Activated CD8-positive, alpha-beta memory T cell treated with anti-CD3 and anti-CD28 coated beads for 24 hours (primary cell): ENCODE data around the gene PIP4K2C.
"Not testable (repeated sequence)": the region's sequence is repeated elsewhere in the genome, so short reads cannot be mapped to it uniquely, and the experiment has no call there.

Source experiments
- DNase-seq: peaks from one replicate; pipeline ENCODE4 v3.0.0-alpha.2; 2020

Gene PIP4K2C

GRCh38 chr12:57560516-57560915 is 30.5 kb upstream of the PIP4K2C start:
- DNase-seq: no peak

GRCh38 chr12:57561117-57561516 is 29.9 kb upstream of the PIP4K2C start:
- not testable (repeated sequence) for DNase-seq

DNA sequence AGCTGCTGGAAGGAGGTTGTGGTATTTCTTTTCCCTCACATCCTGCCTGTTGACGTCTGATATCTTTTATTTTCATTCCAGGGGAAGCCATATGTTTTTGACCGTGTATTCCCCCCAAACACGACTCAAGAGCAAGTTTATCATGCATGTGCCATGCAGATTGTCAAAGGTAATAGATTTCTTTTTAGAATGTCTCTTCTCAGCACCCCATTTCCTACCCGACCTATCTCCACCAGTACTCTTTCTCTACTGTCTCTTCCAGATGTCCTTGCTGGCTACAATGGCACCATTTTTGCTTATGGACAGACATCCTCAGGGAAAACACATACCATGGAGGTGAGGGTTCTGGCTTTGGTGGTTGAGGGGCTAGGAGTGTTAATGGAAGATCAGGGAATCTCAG is 27.6 kb upstream of the PIP4K2C start:
- DNase-seq: no peak

GRCh38 chr12:57564178-57564740 is 26.7 kb upstream of the PIP4K2C start:
- no peak for DNase-seq

DNA sequence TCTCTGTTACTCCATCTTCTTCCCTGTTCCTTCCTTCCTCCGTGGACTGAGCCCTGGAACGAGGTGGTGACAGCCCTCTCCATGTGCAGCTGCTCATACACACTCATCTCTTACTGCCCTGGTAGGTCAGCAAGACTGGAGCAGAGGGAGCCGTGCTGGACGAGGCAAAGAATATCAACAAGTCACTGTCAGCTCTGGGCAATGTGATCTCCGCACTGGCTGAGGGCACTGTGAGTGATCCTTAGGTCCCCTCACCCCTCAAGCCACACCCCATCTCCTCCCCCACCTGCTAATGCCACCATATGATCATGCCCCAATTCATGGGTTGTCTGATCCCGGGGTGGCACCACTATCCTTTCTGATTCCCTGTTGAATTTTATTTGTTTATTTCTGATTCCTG is 22.2 kb upstream of the PIP4K2C start:
- DNase-seq: no peak

- DNase-seq: no peak
Measured at GRCh38 chr12:57569858-57570257, 21.1 kb upstream of the PIP4K2C start.

DNA sequence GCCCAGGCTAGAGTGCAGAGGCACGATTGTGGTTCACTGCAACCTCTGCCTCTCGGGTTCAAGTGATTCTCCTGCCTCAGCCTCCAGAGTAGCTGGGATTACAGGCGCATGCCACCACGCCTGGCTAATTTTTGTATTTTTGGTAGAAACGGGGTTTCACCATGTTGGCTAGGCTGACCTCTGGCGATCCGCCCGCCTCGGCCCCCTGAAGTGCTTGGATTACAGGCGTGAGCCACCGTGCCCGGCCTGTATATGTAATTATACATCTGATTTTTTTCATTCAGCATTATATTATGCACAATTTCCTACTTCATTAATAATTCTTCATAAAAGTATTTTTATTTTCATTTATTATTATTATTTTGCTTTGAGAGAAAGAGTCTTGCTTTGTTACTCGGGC is 20.6 kb upstream of the PIP4K2C start:
- not testable (repeated sequence) for DNase-seq

DNA sequence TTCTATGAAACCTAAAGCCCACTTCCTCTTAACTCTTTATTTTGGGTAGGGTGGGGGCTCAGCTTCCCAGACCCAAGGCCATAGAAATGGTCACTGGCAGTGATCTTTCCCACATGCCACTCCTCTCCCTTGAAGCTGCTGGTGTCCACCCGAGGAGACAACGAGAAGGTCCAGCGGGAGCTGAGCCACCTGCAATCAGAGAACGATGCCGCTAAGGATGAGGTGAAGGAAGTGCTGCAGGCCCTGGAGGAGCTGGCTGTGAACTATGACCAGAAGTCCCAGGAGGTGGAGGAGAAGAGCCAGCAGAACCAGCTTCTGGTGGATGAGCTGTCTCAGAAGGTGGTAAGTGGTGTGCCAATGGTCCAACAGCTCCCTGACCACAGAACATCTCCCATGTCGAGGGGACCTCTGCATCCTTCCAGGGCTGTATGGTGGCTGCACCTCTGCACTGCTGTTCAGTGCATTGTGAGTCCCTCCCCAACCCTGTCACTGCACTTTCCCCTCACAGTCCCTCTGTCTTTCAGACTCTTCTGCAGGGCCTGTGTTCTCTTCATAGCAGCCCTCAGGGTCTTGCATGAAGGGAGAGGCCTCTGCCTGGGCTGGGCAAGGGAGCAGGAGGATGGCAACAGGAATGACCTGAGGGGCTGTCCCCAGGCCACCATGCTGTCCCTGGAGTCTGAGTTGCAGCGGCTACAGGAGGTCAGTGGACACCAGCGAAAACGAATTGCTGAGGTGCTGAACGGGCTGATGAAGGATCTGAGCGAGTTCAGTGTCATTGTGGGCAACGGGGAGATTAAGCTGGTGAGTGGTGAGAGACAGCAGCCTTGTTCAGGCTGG is 18.8 kb upstream of the PIP4K2C start:
- no peak for DNase-seq

DNA sequence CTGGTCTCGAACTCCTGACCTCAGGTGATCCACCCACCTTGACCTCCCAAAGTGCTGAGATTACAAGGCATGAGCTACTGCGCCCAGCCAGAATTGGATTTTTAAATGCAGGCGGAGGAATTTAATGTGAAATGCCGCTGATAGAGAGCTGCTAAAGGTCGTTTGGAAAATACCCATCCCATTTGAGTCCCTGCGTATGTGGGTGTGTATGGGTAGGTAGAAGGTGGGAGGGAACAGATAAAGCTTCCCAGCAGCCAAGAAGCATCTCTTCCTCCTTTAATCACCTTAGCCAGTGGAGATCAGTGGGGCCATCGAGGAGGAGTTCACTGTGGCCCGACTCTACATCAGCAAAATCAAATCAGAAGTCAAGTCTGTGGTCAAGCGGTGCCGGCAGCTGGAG is 16.2 kb upstream of the PIP4K2C start:
- no peak for DNase-seq

- no peak for DNase-seq
Measured at GRCh38 chr12:57575771-57576612, 15.0 kb upstream of the PIP4K2C start.

- no peak for DNase-seq
Measured at GRCh38 chr12:57576613-57577160, 14.3 kb upstream of the PIP4K2C start.

DNA sequence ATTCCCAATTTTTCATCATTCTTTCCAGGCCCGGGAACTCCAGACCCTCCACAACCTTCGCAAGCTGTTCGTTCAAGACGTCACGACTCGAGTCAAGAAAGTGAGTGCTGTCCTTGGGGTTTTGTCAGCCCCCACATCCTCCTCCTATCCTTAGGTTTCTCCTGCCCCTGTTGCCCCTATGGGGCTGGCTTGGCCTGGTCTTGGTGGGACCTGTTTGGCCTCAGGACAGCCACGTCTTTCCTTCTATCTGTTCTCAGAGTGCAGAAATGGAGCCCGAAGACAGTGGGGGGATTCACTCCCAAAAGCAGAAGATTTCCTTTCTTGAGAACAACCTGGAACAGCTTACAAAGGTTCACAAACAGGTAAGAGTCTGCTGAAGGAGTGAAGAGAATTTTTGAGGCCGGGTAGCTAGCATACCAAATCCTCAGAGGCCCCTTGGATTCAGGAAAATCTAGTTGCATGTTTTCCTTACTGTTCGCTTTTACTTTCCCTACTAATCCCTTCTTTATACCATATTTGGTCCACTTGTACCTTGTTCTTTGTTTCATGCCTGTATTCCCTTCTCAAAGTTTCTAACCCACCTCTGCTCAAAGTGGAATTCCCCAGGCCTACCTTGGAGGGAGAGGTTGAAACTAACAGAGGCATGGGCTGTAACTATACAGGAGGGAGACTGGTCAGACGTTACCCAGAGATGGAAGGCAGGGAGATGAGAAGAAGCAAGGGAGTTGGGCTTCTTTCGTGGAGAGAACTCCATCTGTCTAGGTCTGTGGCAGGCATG is 12.8 kb upstream of the PIP4K2C start:
- DNase-seq: no peak

DNA sequence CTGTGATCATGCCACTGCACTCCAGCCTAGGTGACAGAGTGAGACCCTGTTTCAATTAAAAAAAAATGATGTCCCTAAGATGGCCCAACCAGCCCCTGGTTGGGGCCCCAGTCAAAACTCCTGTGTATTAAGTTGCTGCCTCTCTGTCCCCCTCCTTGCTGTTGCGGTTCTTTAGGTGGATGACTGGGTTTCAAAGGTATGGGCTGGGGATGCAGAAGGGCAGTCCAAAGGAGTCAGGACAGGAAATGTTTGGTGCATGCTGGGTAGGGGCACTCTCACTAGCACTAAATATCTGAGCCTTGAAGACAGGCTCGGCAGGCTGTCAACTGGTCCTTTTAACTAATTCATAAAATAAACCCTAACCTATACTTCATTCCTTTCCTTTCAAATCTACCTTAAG is 12.0 kb upstream of the PIP4K2C start:
- no peak for DNase-seq

DNA sequence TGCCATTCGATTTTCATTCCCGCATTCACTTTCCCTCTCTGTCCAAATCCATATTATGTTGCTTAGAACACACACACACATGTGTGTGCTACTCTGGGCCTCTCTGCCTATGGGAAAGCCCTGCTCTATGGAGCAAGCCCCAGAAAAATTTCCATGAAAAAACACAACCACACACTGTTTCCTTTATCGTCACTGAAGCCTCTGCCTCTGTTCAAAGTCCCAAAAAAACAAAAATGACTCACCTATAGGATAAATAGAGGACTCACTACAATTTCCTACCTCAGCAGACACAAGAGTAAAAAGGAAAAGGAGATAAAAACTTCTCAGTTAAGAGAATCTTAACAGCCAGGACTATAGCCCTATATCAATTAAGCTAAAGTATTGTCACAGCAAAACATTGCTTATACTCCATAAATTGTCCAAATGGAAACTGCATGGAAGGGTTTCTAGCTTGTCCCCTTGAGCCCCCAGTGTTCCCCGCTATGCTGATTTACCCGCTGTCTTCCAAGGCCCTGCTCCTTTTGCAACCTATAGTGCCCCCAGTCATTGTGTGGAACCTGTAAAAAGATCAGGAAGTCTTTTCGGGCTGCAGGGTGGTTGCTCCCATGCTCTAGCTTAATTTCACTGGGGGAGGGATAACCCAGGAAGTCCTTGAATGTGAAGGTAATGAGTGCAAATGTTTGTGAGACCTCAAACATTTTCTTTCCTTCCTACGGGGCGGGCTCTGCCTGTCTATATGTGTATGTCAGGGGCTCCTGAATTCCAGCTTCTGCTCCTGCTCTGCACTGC is 11.1 kb upstream of the PIP4K2C start:
- no peak for DNase-seq

GRCh38 chr12:57580466-57580795 is 10.6 kb upstream of the PIP4K2C start:
- DNase-seq: no peak

- DNase-seq: no peak
Measured at GRCh38 chr12:57581802-57582201, 9.2 kb upstream of the PIP4K2C start.

GRCh38 chr12:57582440-57582839 is 8.6 kb upstream of the PIP4K2C start:
- no peak for DNase-seq

- peak; percentile 77 for DNase-seq
Measured at GRCh38 chr12:57583008-57583831, 7.8 kb upstream of the PIP4K2C start.

DNA sequence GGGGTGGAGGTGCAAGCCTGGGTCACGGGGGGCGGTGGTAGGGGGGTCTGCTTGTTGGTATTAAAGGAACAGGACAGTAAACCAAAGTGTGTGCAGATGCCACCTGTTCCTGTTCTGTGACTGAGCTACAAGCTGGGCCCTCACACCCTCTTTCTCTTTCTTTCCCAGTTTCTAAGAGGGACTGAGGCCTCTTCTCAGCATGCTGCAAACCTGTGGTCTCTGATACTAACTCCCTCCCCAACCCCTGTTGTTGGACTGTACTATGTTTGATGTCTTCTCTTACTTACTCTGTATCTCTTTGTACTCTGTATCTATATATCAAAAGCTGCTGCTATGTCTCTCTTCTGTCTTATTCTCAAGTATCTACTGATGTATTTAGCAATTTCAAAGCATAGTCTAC is 6.9 kb upstream of the PIP4K2C start:
- no peak for DNase-seq

GRCh38 chr12:57584690-57585089 is 6.3 kb upstream of the PIP4K2C start:
- DNase-seq: no peak

DNA sequence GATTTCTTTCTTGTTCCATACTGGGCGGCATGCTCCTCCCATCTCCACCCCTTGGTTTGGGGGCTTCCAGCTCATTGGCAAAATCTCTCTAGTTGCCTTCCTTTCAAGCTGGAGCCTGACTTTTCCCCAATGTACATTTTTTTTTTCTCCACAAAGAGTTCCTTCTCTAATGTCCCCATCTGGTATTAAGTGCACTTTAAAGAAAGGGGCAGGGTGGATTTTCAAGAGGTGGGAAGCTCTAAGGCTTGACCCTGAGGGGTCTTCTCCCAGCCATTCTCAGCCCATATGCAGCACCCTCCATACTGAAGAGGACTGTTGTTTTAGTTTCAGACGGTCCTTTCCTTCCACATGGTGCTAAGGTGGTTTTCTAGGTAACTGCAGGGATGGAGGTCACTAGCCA is 5.8 kb upstream of the PIP4K2C start:
- DNase-seq: no peak
